NCI-H510A (cell line): ENCODE results near the gene C2orf74.

ENCODE experiments used
- DNase-seq: peaks from one replicate; lab custom pipeline; 2025; lab: John Stamatoyannopoulos, UW

Gene C2orf74

GRCh38 chr2:61214171-61214570 is 52.2 kb downstream of the C2orf74 start:
- no peak for DNase-seq
